DOHH2 (cell line): ENCODE results near the gene TCF12.

Experiments
- H3F3A ChIP-seq: fragments of 200-600 bp; sonication (generic), shearing (Covaris generic); 2 replicates; pipeline ENCODE4 v1.6.0; 2016; ENCODE audit warnings: antibody characterized with exemption, mild to moderate bottlenecking; ENCODE audit not compliant: control insufficient read depth, insufficient read depth
- H3K27ac ChIP-seq: fragments of 200-600 bp; sonication (generic); 2 replicates; pipeline ENCODE4 v1.5.1; 2014; ENCODE audit warnings: low read depth, mild to moderate bottlenecking, low read length, moderate library complexity
- H3K27me3 ChIP-seq: fragments of 200-600 bp; sonication (generic); 2 replicates; pipeline ENCODE4 v1.6.1; 2014; ENCODE audit warnings: mild to moderate bottlenecking, low read length, mixed read lengths; ENCODE audit not compliant: control insufficient read depth
- H3K36me3 ChIP-seq: fragments of 200-600 bp; sonication (generic); 2 replicates; pipeline ENCODE4 v1.6.1; 2014; ENCODE audit warnings: mild to moderate bottlenecking, low read length, moderate library complexity, mixed read lengths; ENCODE audit not compliant: control insufficient read depth
- H3K4me1 ChIP-seq: fragments of 200-600 bp; sonication (generic); 2 replicates; pipeline ENCODE4 v1.6.1; 2014; ENCODE audit warnings: mild to moderate bottlenecking, low read length, mixed read lengths; ENCODE audit not compliant: control insufficient read depth
- H3K4me2 ChIP-seq: fragments of 200-600 bp; sonication (generic); 2 replicates; pipeline ENCODE4 v1.6.0; 2014; ENCODE audit warnings: mild to moderate bottlenecking, low read length, moderate library complexity
- H3K4me3 ChIP-seq: fragments of 200-600 bp; sonication (generic); 2 replicates; pipeline ENCODE4 v1.5.1; 2014; ENCODE audit warnings: mild to moderate bottlenecking, low read length, mixed read lengths
- H3K79me2 ChIP-seq: fragments of 200-600 bp; sonication (generic); 2 replicates; pipeline ENCODE4 v1.6.1; 2014; ENCODE audit warnings: mild to moderate bottlenecking, low read length, mixed read lengths; ENCODE audit not compliant: control insufficient read depth
- H3K9me2 ChIP-seq: fragments of 200-600 bp; sonication (generic); replicated peaks from 2 replicates; pipeline ENCODE4 v1.6.1; 2014; ENCODE audit warnings: mild to moderate bottlenecking, low read length, mixed read lengths; ENCODE audit not compliant: control insufficient read depth
- H3K9me3 ChIP-seq: fragments of 200-600 bp; sonication (generic); 2 replicates; pipeline ENCODE4 v1.6.1; 2014; ENCODE audit warnings: antibody characterized with exemption, low read length, mixed read lengths; ENCODE audit not compliant: control insufficient read depth, insufficient read depth
- H4K20me1 ChIP-seq: fragments of 200-600 bp; sonication (generic); 2 replicates; pipeline ENCODE4 v1.6.0; 2014; ENCODE audit warnings: low read depth, mild to moderate bottlenecking, antibody characterized with exemption, low read length, moderate library complexity; ENCODE audit not compliant: control insufficient read depth, insufficient read depth
- EZH2phosphoT487 ChIP-seq: fragments of 200-600 bp; sonication (generic); IDR thresholded peaks from 2 replicates; pipeline ENCODE4 v1.6.1; 2017; ENCODE audit warnings: borderline replicate concordance, mild to moderate bottlenecking, antibody characterized with exemption, low read length, moderate library complexity, mixed read lengths
- TF ChIP-seq, protein P1 (sequence below): fragments of 200-600 bp; sonication (generic); IDR thresholded peaks from one replicate; pipeline ENCODE4 v1.5.1; 2014; ENCODE audit warnings: antibody characterized with exemption, mild to moderate bottlenecking, low read depth, low read length; ENCODE audit not compliant: poor library complexity, severe bottlenecking

TCF12 gene

DNA sequence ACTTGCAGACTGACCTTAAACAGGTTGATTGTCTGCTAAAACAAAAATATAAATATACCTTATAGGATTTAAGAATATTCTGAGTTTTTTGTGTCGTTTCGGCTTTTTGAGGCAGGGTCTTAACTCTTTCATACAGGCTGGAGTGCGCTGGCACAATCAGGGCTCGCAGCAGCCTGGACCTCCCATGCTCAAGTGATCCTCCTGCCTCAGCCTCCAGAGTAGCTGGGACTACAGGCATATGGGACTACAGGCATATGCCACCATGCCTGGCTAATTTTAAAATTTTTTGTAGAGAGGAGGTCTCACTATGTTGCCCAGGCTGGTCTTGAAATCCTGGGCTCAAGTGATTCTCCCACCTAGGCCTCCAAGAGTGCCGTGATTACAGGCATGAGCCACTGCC lies 113.9 kb downstream of the TCF12 start:
- peaks cover 87% of the 10 kb centered on the region for H3K79me2 ChIP-seq
- H3K4me2 ChIP-seq, result no peak overlapping the region
- H3K4me1 ChIP-seq, result peaks cover 23% of the 10 kb centered on the region
- no peaks in the 10 kb centered on the region; the same call in 1 of the 2 replicates for H3F3A ChIP-seq
- H3K4me3 ChIP-seq, result no peak overlapping the region
- TF ChIP-seq EZH2phosphoT487, result no peak
- TF ChIP-seq, protein P1, sequence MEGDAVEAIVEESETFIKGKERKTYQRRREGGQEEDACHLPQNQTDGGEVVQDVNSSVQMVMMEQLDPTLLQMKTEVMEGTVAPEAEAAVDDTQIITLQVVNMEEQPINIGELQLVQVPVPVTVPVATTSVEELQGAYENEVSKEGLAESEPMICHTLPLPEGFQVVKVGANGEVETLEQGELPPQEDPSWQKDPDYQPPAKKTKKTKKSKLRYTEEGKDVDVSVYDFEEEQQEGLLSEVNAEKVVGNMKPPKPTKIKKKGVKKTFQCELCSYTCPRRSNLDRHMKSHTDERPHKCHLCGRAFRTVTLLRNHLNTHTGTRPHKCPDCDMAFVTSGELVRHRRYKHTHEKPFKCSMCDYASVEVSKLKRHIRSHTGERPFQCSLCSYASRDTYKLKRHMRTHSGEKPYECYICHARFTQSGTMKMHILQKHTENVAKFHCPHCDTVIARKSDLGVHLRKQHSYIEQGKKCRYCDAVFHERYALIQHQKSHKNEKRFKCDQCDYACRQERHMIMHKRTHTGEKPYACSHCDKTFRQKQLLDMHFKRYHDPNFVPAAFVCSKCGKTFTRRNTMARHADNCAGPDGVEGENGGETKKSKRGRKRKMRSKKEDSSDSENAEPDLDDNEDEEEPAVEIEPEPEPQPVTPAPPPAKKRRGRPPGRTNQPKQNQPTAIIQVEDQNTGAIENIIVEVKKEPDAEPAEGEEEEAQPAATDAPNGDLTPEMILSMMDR, result no peak
- H3K9me3 ChIP-seq, result no peaks in the 10 kb centered on the region
- H3K27ac ChIP-seq, result no peak overlapping the region
- 0 out of 2 replicates have a peak, but pooled peaks cover 4% of the 10 kb centered on the region for H4K20me1 ChIP-seq
- no peaks in the 10 kb centered on the region for H3K27me3 ChIP-seq
- no peaks in the 10 kb centered on the region for H3K9me2 ChIP-seq
- no peaks in the 10 kb centered on the region; the same call in 1 of the 2 replicates for H3K36me3 ChIP-seq

DNA sequence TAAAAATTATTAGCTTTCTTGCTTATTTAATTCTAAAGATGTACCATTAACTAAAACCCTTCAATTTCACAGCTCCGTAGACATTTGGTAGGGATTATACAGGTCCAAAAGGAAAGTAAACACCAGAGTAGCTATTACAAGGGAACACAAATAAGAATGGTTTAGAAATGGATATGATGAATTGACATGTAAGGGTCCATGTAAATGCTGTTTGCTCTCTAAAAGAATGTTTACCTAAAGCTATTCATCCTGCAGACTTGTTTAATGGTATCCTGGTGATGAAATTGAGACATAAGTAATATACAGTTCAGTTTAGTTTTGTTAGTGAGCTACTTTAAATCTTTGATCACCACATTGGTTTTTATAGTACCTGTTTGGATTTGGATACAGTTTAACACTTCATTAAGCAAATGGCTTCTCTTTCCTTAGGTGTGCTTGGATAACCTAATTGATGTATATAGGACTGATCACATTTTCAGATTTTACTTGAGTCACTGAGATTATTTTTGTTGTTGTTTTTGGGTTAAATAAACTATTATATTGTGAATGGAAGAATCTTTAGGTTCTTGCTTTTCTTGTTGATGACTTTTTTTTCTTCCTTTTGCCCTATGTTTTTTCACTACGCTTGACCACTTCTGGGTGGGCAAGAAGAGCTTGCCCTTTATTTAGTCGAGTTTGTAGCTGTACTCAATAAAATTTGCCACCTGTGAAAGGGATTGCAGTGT lies 115.4 kb downstream of the TCF12 start:
- H3K4me1 ChIP-seq, result peaks cover 35% of the 10 kb centered on the region
- H3K9me2 ChIP-seq, result no peaks in the 10 kb centered on the region
- peaks cover 4% of the 10 kb centered on the region; the same call in 1 of the 2 replicates for H4K20me1 ChIP-seq
- H3K27me3 ChIP-seq, result no peaks in the 10 kb centered on the region
- TF ChIP-seq, protein P1, result no peak
- no peak for TF ChIP-seq EZH2phosphoT487
- no peak overlapping the region for H3K27ac ChIP-seq
- H3K79me2 ChIP-seq, result peaks cover 87% of the 10 kb centered on the region
- no peak overlapping the region for H3K4me2 ChIP-seq
- H3F3A ChIP-seq, result no peaks in the 10 kb centered on the region; the same call in 1 of the 2 replicates
- H3K4me3 ChIP-seq, result no peak overlapping the region
- H3K36me3 ChIP-seq, result no peaks in the 10 kb centered on the region; the same call in 1 of the 2 replicates
- no peaks in the 10 kb centered on the region for H3K9me3 ChIP-seq

DNA sequence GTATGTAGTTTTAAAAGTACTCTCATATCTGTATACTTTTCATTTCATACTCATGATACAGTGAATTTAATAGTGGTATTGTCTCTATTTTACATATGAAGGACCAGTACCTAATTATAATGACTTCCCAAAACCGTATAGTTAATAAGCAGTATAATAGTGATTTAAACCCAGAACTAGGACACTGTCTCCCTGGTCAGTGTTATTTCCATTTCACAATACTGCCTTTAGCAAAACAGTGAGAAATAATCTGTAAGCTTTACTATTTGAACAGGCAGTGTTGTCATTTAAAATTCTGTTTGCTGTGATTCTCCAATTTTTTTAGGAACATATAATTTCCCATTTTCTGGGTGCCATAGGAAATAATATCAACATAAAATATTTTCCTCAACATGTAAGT lies 116.2 kb downstream of the TCF12 start:
- Histone ChIP-seq H3K27me3 (no peaks in the 10 kb centered on the region), H3K4me3 (no peak overlapping the region), H3F3A (no peaks in the 10 kb centered on the region; the same call in 1 of the 2 replicates), H3K79me2 (peaks cover 87% of the 10 kb centered on the region), H3K36me3 (no peaks in the 10 kb centered on the region; the same call in 1 of the 2 replicates), H4K20me1 (peaks cover 7% of the 10 kb centered on the region; the same call in 1 of the 2 replicates), H3K9me3 (no peaks in the 10 kb centered on the region), H3K9me2 (no peaks in the 10 kb centered on the region), H3K4me2 (no peak overlapping the region), H3K4me1 (peaks cover 42% of the 10 kb centered on the region), H3K27ac (no peak overlapping the region)
- no peak for TF ChIP-seq EZH2phosphoT487
- TF ChIP-seq, protein P1, result no peak
